Measurements from ENCODE around the gene C12orf76.

DNA sequence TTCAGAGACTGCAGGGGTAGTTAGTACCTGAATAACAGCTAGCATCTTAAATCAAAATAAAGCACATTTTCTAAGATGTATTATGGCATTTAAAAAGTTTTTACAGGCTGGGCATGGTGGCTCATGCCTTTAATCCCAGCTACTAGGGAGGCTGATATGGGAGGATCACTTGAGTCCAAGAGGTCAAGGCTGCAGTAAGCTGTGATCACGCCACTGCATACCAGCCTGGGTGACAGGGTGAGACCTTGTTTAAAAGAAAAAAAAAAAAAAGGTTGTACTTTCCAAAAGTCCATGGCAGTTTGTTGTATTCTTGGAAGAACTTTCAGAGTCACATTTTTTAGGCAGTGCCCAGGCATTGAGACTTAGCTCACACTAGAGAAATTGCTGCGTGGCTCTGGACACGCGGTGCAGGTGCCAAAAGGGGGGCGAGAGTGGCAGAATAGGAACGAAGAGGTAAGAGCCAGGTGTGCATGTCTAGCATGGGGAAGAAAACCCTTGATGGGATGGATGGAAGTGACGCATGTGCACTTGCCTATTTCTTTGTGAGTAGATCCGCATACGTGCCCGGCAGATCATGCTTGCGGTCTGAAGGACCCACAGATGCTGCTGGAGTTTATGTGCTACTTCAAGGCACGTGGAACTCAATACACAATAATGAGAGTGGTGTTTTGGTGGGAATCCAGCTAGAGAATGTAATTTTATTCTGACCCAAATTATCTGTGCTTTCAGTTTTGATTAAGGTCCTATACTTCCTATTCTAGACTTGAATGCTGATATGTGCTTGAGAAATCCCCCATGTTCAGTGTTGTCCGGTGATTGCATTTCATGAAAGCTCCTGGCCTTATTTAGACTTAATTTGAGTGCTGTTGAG lies 37.2 kb downstream of the C12orf76 start:
- TF ChIP-seq, protein P1, sequence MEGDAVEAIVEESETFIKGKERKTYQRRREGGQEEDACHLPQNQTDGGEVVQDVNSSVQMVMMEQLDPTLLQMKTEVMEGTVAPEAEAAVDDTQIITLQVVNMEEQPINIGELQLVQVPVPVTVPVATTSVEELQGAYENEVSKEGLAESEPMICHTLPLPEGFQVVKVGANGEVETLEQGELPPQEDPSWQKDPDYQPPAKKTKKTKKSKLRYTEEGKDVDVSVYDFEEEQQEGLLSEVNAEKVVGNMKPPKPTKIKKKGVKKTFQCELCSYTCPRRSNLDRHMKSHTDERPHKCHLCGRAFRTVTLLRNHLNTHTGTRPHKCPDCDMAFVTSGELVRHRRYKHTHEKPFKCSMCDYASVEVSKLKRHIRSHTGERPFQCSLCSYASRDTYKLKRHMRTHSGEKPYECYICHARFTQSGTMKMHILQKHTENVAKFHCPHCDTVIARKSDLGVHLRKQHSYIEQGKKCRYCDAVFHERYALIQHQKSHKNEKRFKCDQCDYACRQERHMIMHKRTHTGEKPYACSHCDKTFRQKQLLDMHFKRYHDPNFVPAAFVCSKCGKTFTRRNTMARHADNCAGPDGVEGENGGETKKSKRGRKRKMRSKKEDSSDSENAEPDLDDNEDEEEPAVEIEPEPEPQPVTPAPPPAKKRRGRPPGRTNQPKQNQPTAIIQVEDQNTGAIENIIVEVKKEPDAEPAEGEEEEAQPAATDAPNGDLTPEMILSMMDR (IDR thresholded peaks at IDR 0.05): no peak
- no peak for TF ChIP-seq POLR2A (IDR thresholded peaks at IDR 0.05)
